ENCODE results near the gene MRTFB. TPM values are rescaled to one million over a fixed set of nuclear protein-coding genes. Genes with fewer than 3 reads are reported as not detected.
A peak's percentile ranks its signal among the peaks of the same experiment; 100 is the strongest.

The MRTFB gene
- total and polyA plus RNA-seq, 4 donors, result 6.2 to 108 (median 34.3) TPM

- peak overlapping the region in 1 of 2 donors; percentile 39 for H3K27ac ChIP-seq (ENCODE audit: low read depth in 1 of 2, low read length in 2 of 2)
- ATAC-seq (ENCODE audit: low FRiP score) (peak; percentile 82), DNase-seq (peak in 1 of 2 donors; percentile 78)
- no peaks in the 10 kb centered on the region for H3K36me3 ChIP-seq (ENCODE audit: control insufficient read depth in 1 of 2, insufficient read depth in 2 of 2, low read length in 1 of 2)
- intact Hi-C loops (cut with DNase I), result loop anchor here (5.0 kb wide), 2 partner anchors 33 to 363 kb away; partner anchors contain the start of gene ERCC4 (in 1 of the 2)
- peaks cover 2% of the 10 kb centered on the region for H3K9me3 ChIP-seq (ENCODE audit: control insufficient read depth, low read length)
- H3K4me3 ChIP-seq (ENCODE audit: low read length in 2 of 2), result peak overlapping the region; percentile 32 to 93
- 0 to 1% methylated on average over 23 of the region's 23 CpGs for WGBS, 2 donors
- H3K27me3 ChIP-seq (ENCODE audit: control insufficient read depth in 1 of 2, insufficient read depth in 2 of 2, low read length in 1 of 2), result no peaks in the 10 kb centered on the region
- H3K4me1 ChIP-seq (ENCODE audit: control insufficient read depth in 1 of 2, insufficient read depth in 2 of 2, low read length in 2 of 2), result no peaks in the 10 kb centered on the region
These were observed 213.9 kb downstream of the MRTFB start for GRCh38 chr16:14284930-14285512.

GRCh38 chr16:14285513-14286367 is 214.6 kb downstream of the MRTFB start:
- H3K36me3 ChIP-seq (ENCODE audit: control insufficient read depth in 1 of 2, insufficient read depth in 2 of 2, low read length in 1 of 2), result no peaks in the 10 kb centered on the region
- H3K27ac ChIP-seq (ENCODE audit: low read depth in 1 of 2, low read length in 2 of 2), result peak overlapping the region in 1 of 2 donors; percentile 47
- WGBS, 2 donors, result 0 to 1% methylated on average over 59 to 72 of the region's 72 CpGs
- ATAC-seq (ENCODE audit: low FRiP score) (peak; percentile 96), DNase-seq (peak; percentile 93 to 98)
- H3K4me3 ChIP-seq (ENCODE audit: low read length in 2 of 2), result peak overlapping the region; percentile 32 to 93
- peaks cover 2% of the 10 kb centered on the region for H3K9me3 ChIP-seq (ENCODE audit: control insufficient read depth, low read length)
- intact Hi-C loops (cut with DNase I), result loop anchor here (5.0 kb wide), 2 partner anchors 33 to 363 kb away; partner anchors contain the start of gene ERCC4 (in 1 of the 2)
- H3K27me3 ChIP-seq (ENCODE audit: control insufficient read depth in 1 of 2, insufficient read depth in 2 of 2, low read length in 1 of 2), result no peaks in the 10 kb centered on the region
- H3K4me1 ChIP-seq (ENCODE audit: control insufficient read depth in 1 of 2, insufficient read depth in 2 of 2, low read length in 2 of 2), result no peaks in the 10 kb centered on the region

- Histone ChIP-seq H3K4me3 (ENCODE audit: low read length in 2 of 2) (peak overlapping the region in 1 of 2 donors; percentile 93), H3K36me3 (ENCODE audit: control insufficient read depth in 1 of 2, insufficient read depth in 2 of 2, low read length in 1 of 2) (no peaks in the 10 kb centered on the region), H3K9me3 (ENCODE audit: control insufficient read depth, low read length) (peaks cover 2% of the 10 kb centered on the region), H3K27ac (ENCODE audit: low read depth in 1 of 2, low read length in 2 of 2) (peak overlapping the region in 1 of 2 donors; percentile 47), H3K4me1 (ENCODE audit: control insufficient read depth in 1 of 2, insufficient read depth in 2 of 2, low read length in 2 of 2) (no peaks in the 10 kb centered on the region), H3K27me3 (ENCODE audit: control insufficient read depth in 1 of 2, insufficient read depth in 2 of 2, low read length in 1 of 2) (no peaks in the 10 kb centered on the region)
- 21 to 27% methylated on average over 31 of the region's 31 CpGs for WGBS, 2 donors
- intact Hi-C loops (cut with DNase I), result loop anchor here (5.0 kb wide), 2 partner anchors 34 to 364 kb away; partner anchors contain the start of gene ERCC4 (in 1 of the 2)
- DNase-seq (peak in 1 of 2 donors; percentile 69), ATAC-seq (ENCODE audit: low FRiP score) (peak; percentile 52)
These were observed 215.5 kb downstream of the MRTFB start for GRCh38 chr16:14286368-14287230.

- Histone ChIP-seq H3K27ac (ENCODE audit: low read depth in 1 of 2, low read length in 2 of 2) (no peak overlapping the region), H3K4me1 (ENCODE audit: control insufficient read depth in 1 of 2, insufficient read depth in 2 of 2, low read length in 2 of 2) (no peaks in the 10 kb centered on the region), H3K4me3 (ENCODE audit: low read length in 2 of 2) (no peak overlapping the region), H3K36me3 (ENCODE audit: control insufficient read depth in 1 of 2, insufficient read depth in 2 of 2, low read length in 1 of 2) (no peaks in the 10 kb centered on the region), H3K9me3 (ENCODE audit: control insufficient read depth, low read length) (peaks cover 2% of the 10 kb centered on the region), H3K27me3 (ENCODE audit: control insufficient read depth in 1 of 2, insufficient read depth in 2 of 2, low read length in 1 of 2) (no peaks in the 10 kb centered on the region)
- ATAC-seq (ENCODE audit: low FRiP score) (no peak), DNase-seq (peak in 1 of 2 donors; percentile 44)
- intact Hi-C loops (cut with DNase I), result loop anchor here (5.0 kb wide), 2 partner anchors 38 to 368 kb away; partner anchors contain the start of gene ERCC4 (in 1 of the 2)
- 59 to 61% methylated on average over 9 of the region's 9 CpGs for WGBS, 2 donors
These were observed 218.7 kb downstream of the MRTFB start for GRCh38 chr16:14289692-14290340.

- peak overlapping the region in 1 of 2 donors; percentile 15 for H3K27ac ChIP-seq (ENCODE audit: low read depth in 1 of 2, low read length in 2 of 2)
- intact Hi-C loops (cut with DNase I), result no loop called here
- 5 to 10% methylated on average over 8 of the region's 8 CpGs for WGBS, 2 donors
- H3K9me3 ChIP-seq (ENCODE audit: control insufficient read depth, low read length), result peaks cover 2% of the 10 kb centered on the region
- DNase-seq (peak in 1 of 2 donors; percentile 45), ATAC-seq (ENCODE audit: low FRiP score) (no peak)
- H3K4me1 ChIP-seq (ENCODE audit: control insufficient read depth in 1 of 2, insufficient read depth in 2 of 2, low read length in 2 of 2), result no peaks in the 10 kb centered on the region
- no peaks in the 10 kb centered on the region for H3K27me3 ChIP-seq (ENCODE audit: control insufficient read depth in 1 of 2, insufficient read depth in 2 of 2, low read length in 1 of 2)
- H3K4me3 ChIP-seq (ENCODE audit: low read length in 2 of 2), result no peak overlapping the region
- no peaks in the 10 kb centered on the region for H3K36me3 ChIP-seq (ENCODE audit: control insufficient read depth in 1 of 2, insufficient read depth in 2 of 2, low read length in 1 of 2)
These were observed 220.2 kb downstream of the MRTFB start for GRCh38 chr16:14291286-14291685.

GRCh38 chr16:14292051-14292825 is 221.1 kb downstream of the MRTFB start:
- H3K27ac ChIP-seq (ENCODE audit: low read depth in 1 of 2, low read length in 2 of 2), result peak overlapping the region in 1 of 2 donors; percentile 66
- ATAC-seq (ENCODE audit: low FRiP score) (peak; percentile 12), DNase-seq (peak in 1 of 2 donors; percentile 41)
- H3K9me3 ChIP-seq (ENCODE audit: control insufficient read depth, low read length), result peaks cover 2% of the 10 kb centered on the region
- intact Hi-C loops (cut with DNase I), result no loop called here
- no peaks in the 10 kb centered on the region for H3K36me3 ChIP-seq (ENCODE audit: control insufficient read depth in 1 of 2, insufficient read depth in 2 of 2, low read length in 1 of 2)
- 19 to 20% methylated on average over 10 of the region's 10 CpGs for WGBS, 2 donors
- H3K4me3 ChIP-seq (ENCODE audit: low read length in 2 of 2), result no peak overlapping the region
- H3K27me3 ChIP-seq (ENCODE audit: control insufficient read depth in 1 of 2, insufficient read depth in 2 of 2, low read length in 1 of 2), result no peaks in the 10 kb centered on the region
- no peaks in the 10 kb centered on the region for H3K4me1 ChIP-seq (ENCODE audit: control insufficient read depth in 1 of 2, insufficient read depth in 2 of 2, low read length in 2 of 2)

- Histone ChIP-seq H3K4me1 (ENCODE audit: control insufficient read depth in 1 of 2, insufficient read depth in 2 of 2, low read length in 2 of 2) (peaks cover 0 to 1% of the 10 kb centered on the region in 2 donors), H3K27ac (ENCODE audit: low read depth in 1 of 2, low read length in 2 of 2) (no peak overlapping the region), H3K4me3 (ENCODE audit: low read length in 2 of 2) (no peak overlapping the region), H3K27me3 (ENCODE audit: control insufficient read depth in 1 of 2, insufficient read depth in 2 of 2, low read length in 1 of 2) (no peaks in the 10 kb centered on the region), H3K9me3 (ENCODE audit: control insufficient read depth, low read length) (no peaks in the 10 kb centered on the region), H3K36me3 (ENCODE audit: control insufficient read depth in 1 of 2, insufficient read depth in 2 of 2, low read length in 1 of 2) (no peaks in the 10 kb centered on the region)
- peak in 1 of 2 donors; percentile 34 for DNase-seq
- WGBS, 2 donors, result 97 to 99% methylated on average over 3 of the region's 3 CpGs
- intact Hi-C loops (cut with DNase I), result no loop called here
- no peak for ATAC-seq (ENCODE audit: low FRiP score)
These were observed 225.5 kb downstream of the MRTFB start for GRCh38 chr16:14296663-14297062.

Data from aorta (tissue), 5 donors.